GM19023 (cell line): Measurements from ENCODE around the gene FAP.

Experiments
- ATAC-seq: cut with Tn5 transposase; IDR thresholded peaks from one replicate; pipeline ENCODE4 v1.9.1; 2021; ENCODE audit warnings: mild to moderate bottlenecking, moderate library complexity; ENCODE audit not compliant: unreplicated experiment

The FAP gene

DNA sequence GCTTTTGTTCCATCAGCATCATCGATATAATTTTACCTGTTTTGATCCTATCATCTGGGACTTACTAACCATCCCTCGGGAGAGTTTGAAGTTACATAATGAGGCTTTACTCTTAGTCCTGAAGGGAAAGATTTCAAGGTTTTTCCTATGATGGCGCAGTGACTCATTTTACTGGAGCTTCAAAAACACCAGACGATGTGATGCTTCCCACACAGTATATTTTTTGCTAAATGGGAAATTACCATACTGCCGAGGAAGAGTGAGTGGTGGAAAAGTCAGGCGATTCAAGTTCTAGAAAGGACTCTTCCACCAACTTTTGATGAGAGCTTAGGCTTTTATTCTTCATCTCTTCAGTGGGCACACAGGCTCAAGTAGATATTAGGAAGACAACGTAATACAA, 46.6 kb downstream of the FAP start:
- ATAC-seq, result no peak

GRCh38 chr2:162188451-162188850, 54.8 kb downstream of the FAP start:
- no peak for ATAC-seq

- ATAC-seq, result no peak
Observed at GRCh38 chr2:162185541-162186232, 57.6 kb downstream of the FAP start.

GRCh38 chr2:162184821-162185450, 58.3 kb downstream of the FAP start:
- no peak for ATAC-seq

DNA sequence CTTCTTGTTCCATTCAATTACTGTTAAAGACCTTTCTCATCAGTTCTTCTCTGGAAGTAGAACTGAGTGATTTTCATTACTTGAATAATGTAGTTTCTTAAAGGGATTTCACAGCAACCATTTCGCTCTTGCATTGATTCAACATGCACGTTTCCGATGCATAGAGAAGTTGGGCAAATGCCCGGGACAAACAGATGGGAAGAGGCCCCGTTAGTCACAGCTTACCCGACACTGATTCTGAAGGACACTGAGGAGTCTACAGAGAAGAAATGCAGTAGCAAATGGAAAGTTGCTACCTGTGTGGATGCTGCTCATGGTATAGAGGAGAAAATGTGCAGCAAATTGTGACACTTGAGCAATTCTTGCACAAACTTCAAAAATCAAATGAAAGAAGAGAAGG, 58.9 kb downstream of the FAP start:
- no peak for ATAC-seq

- no peak for ATAC-seq
Observed at GRCh38 chr2:162182395-162182794, 60.9 kb downstream of the FAP start.

DNA sequence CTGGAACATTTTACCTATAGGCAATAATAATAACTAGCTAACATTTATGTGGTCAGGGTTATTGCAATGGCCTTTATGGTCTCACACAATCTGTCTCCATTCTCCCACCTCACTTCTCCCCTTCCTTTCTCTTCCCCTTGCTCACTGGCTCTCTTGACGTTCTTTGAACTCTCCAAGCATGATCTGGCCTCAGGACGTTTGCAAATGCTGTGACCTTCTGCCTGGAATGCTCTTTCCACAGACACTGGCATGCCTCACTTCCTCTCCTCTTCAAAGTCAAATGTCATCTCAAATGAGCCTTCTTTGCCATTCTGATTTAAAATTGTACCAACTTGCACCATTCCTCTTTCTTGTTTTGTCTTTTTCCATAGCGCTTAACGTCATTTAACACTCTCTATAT, 65.9 kb downstream of the FAP start:
- no peak for ATAC-seq

- no peak for ATAC-seq
Observed at GRCh38 chr2:162175714-162176113, 67.5 kb downstream of the FAP start.

DNA sequence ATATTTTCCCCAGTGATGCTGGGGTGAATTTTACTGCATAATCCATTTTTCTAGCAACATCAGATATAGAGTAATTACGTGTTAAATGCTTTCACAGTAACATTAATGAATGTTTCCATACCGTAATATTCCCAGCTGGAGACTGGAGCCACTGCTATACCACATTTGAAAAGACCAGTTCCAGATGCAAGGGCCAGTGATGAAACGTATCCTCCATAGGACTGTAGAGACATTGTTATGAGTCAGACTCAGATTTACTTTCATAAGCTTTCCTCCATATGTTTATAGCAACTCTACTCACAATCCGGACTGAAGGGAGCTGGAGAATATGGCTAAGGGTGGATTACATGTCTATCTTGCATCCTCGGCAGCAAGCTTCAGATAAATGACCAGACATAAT, 68.5 kb downstream of the FAP start:
- ATAC-seq, result no peak

DNA sequence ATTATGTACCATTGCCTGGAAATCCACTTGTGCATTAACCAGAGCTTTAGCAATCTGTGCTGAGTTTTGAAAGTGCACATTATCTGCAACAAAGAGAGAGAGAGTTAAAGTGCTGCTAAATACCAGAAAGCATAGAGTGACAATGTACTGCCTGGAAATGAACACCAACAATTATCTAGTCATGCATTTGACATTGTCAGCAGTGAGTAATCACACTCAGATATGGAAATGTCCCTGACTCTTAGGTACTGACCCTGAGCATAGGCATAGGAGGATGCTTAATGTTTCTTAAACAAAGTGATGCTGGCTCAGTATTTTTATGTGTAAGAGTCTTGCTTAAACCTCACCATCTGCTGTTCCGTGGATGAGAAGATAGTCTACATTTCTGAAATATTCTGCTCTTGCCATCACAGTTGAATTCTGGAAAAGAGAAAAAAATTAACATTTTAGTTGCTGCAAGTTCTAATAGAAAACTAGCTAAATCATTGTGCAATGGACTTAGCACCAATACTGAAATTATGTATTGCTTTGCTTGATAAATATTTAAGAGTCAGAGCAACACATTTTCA, 70.4 kb downstream of the FAP start:
- no peak for ATAC-seq

DNA sequence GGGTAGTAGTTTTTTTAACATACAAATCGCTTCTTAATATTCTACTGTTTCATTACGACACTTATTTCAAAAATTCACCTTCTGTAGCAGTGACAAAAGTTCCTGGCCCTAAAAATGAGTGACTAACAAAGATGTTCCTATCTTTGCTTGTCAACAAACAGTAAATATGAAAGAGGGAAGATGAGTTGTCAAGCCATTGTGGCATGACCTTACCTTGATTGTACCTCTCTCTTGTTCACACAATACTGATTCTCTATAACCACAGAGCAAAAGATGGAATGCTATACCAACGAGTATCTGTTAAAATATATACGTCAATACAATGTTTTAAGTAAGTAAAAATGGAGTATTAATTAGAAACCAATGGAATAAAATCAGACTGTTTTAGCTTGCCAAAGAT, 76.5 kb downstream of the FAP start:
- no peak for ATAC-seq

- ATAC-seq, result no peak
Observed at GRCh38 chr2:162166174-162166573, 77.1 kb downstream of the FAP start.

GRCh38 chr2:162164802-162165201, 78.4 kb downstream of the FAP start:
- no peak for ATAC-seq

GRCh38 chr2:162159446-162159845, 83.8 kb downstream of the FAP start:
- no peak for ATAC-seq

DNA sequence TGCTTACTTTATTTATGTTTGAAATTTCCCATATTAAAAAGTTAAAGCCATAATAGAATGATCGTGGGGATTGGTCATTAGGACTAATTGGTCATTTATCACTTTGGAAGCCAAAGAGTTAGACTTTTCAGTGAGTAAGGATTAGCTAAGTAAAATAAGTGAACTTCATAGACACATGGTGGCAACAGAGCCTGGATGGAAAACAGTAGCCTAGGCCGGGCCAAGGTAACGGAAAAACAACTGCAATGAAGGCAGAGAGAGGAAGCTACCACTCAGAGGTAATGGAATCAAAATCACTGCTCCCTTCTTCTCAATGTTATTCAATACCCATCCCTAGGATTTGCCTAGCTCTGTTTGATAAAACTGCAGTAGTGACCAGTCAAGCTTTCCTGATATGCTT, 87.1 kb downstream of the FAP start:
- ATAC-seq, result no peak

DNA sequence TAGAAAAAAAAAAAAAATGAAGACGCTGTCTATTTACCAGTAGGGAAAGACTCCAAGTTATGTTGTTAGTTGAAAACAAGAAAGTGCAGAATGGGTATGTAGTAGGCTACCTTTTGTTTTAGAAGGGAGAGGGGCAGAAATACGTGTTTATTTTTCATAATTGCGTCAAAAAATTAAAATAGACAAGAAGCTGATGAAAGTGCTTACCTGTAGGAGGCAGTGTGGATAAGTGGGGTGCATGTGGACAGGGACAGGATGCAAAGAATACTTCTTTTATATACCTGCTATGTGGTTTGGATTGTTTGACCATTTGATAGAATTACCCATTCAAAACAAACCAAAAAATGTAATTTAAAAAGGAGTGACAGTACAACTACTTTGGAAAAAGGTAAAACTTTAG, 88.2 kb downstream of the FAP start:
- ATAC-seq, result no peak

DNA sequence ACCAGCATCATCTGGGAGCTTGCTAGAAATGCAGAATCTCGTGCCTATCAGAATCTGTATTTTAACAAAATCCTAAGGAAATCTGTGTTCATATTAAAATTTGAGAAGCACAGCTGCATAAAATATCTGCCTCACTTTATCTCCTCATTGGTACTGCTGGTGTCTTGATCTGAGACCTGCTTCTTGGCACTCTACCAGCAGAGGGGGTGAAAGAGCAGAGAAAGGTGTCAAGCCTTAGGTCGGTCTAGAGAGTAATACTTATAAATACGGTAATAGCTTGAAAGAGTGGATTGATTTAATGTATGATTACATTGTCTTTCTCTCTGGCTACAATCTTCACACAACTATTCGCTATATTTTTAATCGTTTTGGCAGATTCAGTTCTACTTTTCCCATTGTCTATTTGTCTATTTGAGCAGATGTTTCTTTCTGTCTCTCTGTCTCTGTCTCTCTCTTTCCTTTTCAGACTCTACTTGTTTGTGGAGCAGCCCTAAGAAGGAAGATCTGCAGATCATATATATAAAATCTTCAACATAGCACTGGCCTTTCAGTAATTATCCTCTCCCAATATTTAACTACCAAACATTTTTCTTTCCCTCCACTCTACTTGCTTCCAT, 89.5 kb downstream of the FAP start:
- ATAC-seq, result peak; percentile 99

DNA sequence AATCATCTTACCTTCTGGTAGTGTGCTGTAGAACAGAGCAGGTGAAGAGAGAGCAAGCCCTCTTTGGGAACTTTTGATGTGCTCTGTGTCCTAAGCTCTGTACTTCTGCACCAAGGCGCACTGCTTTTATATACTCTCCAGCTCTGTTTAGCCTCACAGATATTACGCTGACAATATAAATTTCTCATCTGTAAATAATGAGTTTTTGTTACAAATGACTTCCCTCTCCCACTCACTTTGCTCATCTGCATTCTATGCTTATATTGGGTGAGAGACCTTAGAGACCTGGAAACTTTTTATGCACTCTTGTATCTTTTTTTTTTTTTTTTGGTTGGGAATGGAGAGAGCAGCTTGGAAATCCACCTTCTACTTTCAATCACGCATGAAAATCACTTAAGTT, 91.1 kb downstream of the FAP start, which contains the start of gene GCG:
TSS of gene GCG (minus strand) at position 101 of the 400 bp plus-strand sequence. CDS start 3,069 bp downstream, outside the sequence.
- ATAC-seq, result no peak

DNA sequence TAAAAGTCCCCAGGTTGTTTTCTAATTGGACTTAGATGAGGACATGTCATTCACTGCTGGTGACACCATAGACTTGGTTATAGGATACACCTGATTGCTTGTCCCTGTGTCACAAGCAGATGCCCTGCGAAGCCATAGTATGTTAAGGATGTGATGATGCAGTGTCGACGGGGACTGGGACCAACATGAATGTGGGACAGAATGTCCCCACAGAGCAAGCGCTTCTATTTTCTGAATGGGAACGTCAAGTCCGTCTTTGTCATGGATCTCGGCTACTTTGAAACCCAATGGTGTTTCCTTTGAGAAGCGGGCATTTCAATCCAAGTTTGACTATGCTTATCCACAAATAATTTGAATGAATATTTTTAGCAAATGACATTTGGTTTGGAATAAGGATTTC, 93.3 kb downstream of the FAP start:
- no peak for ATAC-seq

DNA sequence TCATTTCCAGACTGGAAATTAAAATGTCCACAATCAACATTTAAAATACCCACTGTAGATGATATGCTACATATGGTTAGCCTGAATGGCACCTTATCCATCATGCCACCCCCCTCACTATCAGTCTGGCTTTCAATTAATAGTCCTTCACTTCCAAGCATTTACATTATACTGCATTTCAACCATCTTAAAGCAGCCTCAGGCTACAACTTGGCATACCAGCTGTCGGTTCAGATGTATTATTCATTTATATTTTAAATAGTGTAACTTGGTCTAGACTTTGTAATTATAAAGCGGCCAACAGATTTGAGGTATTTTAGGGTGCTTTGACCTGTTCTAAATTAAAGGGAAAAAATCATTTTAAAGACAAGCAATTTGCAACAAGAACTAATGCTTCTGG, 93.8 kb downstream of the FAP start:
- no peak for ATAC-seq

DNA sequence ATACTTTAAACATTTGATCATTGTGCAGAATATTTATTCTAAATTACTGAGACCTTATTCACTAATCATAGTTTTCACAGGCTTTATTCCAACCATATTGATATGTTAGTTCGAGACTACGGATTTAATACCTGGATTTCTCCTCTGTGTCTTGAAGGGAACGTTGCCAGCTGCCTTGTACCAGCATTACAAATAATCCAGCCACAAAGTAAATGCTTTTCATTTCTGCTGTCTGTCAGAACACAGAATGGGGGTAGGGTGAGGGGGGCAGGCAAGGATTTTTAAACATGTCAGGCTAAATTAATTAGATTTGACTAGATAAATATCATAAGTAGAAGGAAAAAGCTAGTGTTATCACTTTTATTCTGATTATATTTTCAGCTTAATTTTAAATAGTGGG, 94.3 kb downstream of the FAP start:
- no peak for ATAC-seq

DNA sequence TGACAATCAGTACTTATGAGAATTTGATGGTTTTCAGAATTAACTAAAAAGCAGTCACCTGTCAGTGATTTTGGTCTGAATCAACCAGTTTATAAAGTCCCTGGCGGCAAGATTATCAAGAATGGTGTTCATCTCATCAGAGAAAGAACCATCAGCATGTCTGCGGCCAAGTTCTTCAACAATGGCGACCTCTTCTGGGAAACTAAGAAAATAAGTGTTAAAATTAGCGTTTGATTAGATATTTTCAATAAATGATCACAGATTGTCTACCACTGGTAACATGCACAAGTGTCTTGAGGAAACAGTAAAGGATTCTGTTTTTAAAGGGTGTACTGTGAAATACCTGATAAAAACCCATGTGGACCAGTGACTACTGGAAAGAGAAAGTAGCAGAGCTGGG, 99.3 kb downstream of the FAP start:
- no peak for ATAC-seq
